Neural progenitor cell (in vitro differentiated cells): Measurements from ENCODE around the gene IL1RAP.

ENCODE experiments used
- EZH2 ChIP-seq: fragments of 200-600 bp; sonication (generic); IDR thresholded peaks from 2 replicates; pipeline ENCODE4 v1.6.1; 2017; ENCODE audit warnings: antibody characterized with exemption, mild to moderate bottlenecking, moderate library complexity
- TF ChIP-seq, protein P1 (sequence below): fragments of 200-600 bp; sonication (generic); IDR thresholded peaks from 2 replicates; pipeline ENCODE4 v1.5.1; 2017; ENCODE audit warnings: antibody characterized with exemption, mild to moderate bottlenecking

DNA sequence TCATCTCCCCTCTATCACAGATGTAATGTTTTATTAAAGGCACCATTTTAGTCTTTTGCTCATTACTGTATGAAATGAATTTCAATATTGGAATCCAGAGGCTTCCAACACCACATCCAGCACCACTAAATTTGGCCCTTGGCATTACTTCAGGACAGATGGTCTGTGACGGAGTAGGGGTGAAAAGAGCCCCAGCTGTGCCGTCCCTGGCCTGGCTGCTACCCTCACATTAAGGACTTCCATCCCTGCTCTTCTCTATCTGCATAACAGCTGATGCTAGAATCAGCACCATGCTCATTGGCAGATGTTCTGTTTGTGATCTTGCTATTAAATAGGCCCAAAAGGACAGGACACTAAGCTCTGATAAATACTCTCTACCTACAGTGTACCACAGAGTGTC lies 152.9 kb downstream of the IL1RAP start:
- no peak for TF ChIP-seq EZH2
- TF ChIP-seq, protein P1, sequence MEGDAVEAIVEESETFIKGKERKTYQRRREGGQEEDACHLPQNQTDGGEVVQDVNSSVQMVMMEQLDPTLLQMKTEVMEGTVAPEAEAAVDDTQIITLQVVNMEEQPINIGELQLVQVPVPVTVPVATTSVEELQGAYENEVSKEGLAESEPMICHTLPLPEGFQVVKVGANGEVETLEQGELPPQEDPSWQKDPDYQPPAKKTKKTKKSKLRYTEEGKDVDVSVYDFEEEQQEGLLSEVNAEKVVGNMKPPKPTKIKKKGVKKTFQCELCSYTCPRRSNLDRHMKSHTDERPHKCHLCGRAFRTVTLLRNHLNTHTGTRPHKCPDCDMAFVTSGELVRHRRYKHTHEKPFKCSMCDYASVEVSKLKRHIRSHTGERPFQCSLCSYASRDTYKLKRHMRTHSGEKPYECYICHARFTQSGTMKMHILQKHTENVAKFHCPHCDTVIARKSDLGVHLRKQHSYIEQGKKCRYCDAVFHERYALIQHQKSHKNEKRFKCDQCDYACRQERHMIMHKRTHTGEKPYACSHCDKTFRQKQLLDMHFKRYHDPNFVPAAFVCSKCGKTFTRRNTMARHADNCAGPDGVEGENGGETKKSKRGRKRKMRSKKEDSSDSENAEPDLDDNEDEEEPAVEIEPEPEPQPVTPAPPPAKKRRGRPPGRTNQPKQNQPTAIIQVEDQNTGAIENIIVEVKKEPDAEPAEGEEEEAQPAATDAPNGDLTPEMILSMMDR, result no peak
